ENCODE measurements around the gene NR2F1. TPM values are rescaled to one million over a fixed set of nuclear protein-coding genes. Genes with fewer than 3 reads are reported as not detected.
A peak's percentile ranks its signal among the peaks of the same experiment; 100 is the strongest.

The NR2F1 gene
- total RNA-seq, 1 experiment from 2014 or later: not detected

DNA sequence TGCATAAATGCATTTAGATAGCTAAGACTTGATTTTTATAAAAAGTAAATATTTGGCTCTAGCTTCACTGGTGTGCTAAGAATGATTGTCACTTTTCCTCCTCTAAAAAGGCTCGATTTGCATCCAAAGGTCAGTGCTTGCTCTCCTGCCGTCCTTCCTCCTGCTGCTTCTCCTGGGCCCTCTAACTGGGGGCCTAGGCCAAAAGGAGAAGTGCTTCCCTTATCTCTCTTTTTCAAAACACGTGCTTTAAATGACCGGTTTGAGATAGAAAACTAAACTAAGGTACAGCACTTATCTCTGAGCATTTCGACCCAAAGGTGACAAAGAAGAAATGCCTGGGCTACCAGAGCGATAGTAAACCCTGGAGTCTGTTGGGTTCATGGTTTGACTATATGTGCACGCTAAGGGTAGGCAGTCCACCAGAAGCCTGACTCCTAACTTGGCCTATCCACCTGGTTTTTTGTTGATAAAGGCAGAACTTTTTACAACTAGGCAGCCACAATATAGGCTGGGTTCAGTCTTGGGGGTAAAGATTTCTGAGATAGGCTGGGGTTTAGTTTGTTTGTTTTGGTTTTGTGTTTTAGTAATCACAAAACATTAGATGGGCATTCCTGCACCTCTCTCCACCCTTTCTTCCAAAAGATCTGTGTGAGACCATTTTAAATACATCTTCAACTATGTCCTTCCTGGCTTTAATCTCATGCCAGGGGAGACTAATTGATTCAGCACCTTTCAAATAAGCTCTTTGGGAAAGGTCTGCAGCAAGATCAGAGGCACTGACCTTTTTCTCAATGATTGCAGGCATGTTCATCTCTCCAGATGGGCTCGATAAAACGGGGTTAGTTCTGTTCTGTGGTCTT, 5.8 kb upstream of the NR2F1 start:
- H3K27ac ChIP-seq (ENCODE audit: insufficient read length, low read depth, low read length): no peak overlapping the region
- H3K27ac Mint-ChIP-seq: no peak overlapping the region; a peak in 1 of 7 replicates

More for the DNA sequence above, 5.8 kb upstream of the NR2F1 start:
- peaks cover 24 to 41% of the 10 kb centered on the region in 2 experiments for H3K4me1 Mint-ChIP-seq
- Histone ChIP-seq H3K14ac (ENCODE audit: insufficient read depth, low read length) (no peak overlapping the region), H2BK20ac (ENCODE audit: low read depth, low read length, poor library complexity, severe bottlenecking) (no peak overlapping the region), H3T11ph (ENCODE audit: low read length) (no peak overlapping the region), H3K4me2 (ENCODE audit: insufficient read depth, insufficient read length, low read length) (no peak overlapping the region), H3K9ac (ENCODE audit: extremely low read depth, insufficient read length, low read length) (no peak overlapping the region), H2BK15ac (ENCODE audit: low read depth, low read length) (no peak overlapping the region), H4K8ac (replicated peaks; ENCODE audit: insufficient read length, low read depth, low read length) (no peak overlapping the region), H3K79me1 (ENCODE audit: insufficient read depth, low read depth, low read length, poor library complexity, severe bottlenecking) (no peaks in the 10 kb centered on the region), H3K79me2 (ENCODE audit: insufficient read depth, low read length) (no peaks in the 10 kb centered on the region), H2AFZ (ENCODE audit: low read length) (no peak overlapping the region), H3K18ac (ENCODE audit: insufficient read length, low read depth, low read length) (no peak overlapping the region), H3K23ac (ENCODE audit: insufficient read length, low read depth, low read length) (no peak overlapping the region), H3K27me3 (ENCODE audit: insufficient read depth, low read length) (peaks cover 86% of the 10 kb centered on the region), H4K5ac (ENCODE audit: insufficient read length, low read depth, low read length) (no peak overlapping the region), H4K91ac (ENCODE audit: insufficient read length, low read depth, low read length) (no peak overlapping the region), H4K20me1 (ENCODE audit: control insufficient read depth, insufficient read depth, insufficient read length) (no peaks in the 10 kb centered on the region), H3K9me3 (ENCODE audit: control insufficient read depth, low read depth, low read length) (no peaks in the 10 kb centered on the region), H2BK120ac (ENCODE audit: low read depth, low read length, poor library complexity, severe bottlenecking) (no peak overlapping the region), H3K23me2 (ENCODE audit: insufficient read length, low read depth, low read length, poor library complexity, severe bottlenecking) (peaks cover 12% of the 10 kb centered on the region), H3K4me1 (ENCODE audit: insufficient read depth, low read length) (no peaks in the 10 kb centered on the region; the same call in 1 of the 2 replicates), H2AK5ac (ENCODE audit: insufficient read length, low read length) (no peak overlapping the region), H3K4ac (ENCODE audit: low read depth, low read length) (no peak overlapping the region), H2BK5ac (ENCODE audit: insufficient read length, low read length) (no peak overlapping the region), H2BK12ac (ENCODE audit: insufficient read length, low read depth, low read length) (no peak overlapping the region), H3K56ac (ENCODE audit: insufficient read length, low read depth, low read length) (no peak overlapping the region)
- H3K36me3 Mint-ChIP-seq (ENCODE audit: insufficient read depth in 1 of 3, low read depth in 3 of 3): no peaks in the 10 kb centered on the region
- DNase-seq: no peak
- peaks cover 0 to 3% of the 10 kb centered on the region in 2 experiments; a peak in 3 of 5 replicates for H3K9me3 Mint-ChIP-seq
- TF ChIP-seq, protein P1, sequence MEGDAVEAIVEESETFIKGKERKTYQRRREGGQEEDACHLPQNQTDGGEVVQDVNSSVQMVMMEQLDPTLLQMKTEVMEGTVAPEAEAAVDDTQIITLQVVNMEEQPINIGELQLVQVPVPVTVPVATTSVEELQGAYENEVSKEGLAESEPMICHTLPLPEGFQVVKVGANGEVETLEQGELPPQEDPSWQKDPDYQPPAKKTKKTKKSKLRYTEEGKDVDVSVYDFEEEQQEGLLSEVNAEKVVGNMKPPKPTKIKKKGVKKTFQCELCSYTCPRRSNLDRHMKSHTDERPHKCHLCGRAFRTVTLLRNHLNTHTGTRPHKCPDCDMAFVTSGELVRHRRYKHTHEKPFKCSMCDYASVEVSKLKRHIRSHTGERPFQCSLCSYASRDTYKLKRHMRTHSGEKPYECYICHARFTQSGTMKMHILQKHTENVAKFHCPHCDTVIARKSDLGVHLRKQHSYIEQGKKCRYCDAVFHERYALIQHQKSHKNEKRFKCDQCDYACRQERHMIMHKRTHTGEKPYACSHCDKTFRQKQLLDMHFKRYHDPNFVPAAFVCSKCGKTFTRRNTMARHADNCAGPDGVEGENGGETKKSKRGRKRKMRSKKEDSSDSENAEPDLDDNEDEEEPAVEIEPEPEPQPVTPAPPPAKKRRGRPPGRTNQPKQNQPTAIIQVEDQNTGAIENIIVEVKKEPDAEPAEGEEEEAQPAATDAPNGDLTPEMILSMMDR (conservative IDR thresholded peaks at IDR 0.05): no peak
- WGBS (ENCODE audit: extremely low coverage, insufficient read length, low lambda C conversion rate): no CpG with 5 or more reads among the region's 9 CpGs
- peak overlapping the region in 1 of 2 experiments; percentile 25; a peak in 2 of 5 replicates for H3K4me3 Mint-ChIP-seq
- no peaks in the 10 kb centered on the region; the same call in 1 of the 2 replicates for H3K27me3 Mint-ChIP-seq (ENCODE audit: low read depth)
